Fibroblast of villous mesenchyme (primary cell): Measurements from ENCODE around the gene TRIM24. TPM values are rescaled to one million over a fixed set of nuclear protein-coding genes. Genes with fewer than 3 reads are reported as not detected.

Experiments used
- DNase-seq: peaks from one replicate; pipeline ENCODE4 v3.0.0-alpha.2; 2010; ENCODE audit warnings: low read depth
- H3K4me3 ChIP-seq: 2 replicates; pipeline ENCODE4 v1.5.1; 2011; ENCODE audit warnings: low read depth, mild to moderate bottlenecking, low read length
- CTCF ChIP-seq: IDR thresholded peaks from 2 replicates; pipeline ENCODE4 v1.5.1; 2012; ENCODE audit warnings: low read depth, mild to moderate bottlenecking, low read length; ENCODE audit not compliant: insufficient read depth
- total RNA-seq: library from RNA; depleted of rRNA; stranded (reverse); fragments of >200 nt; gene quantifications from 2 replicates; pipeline ENCODE4 v1.2.3, GENCODE V29; 2012

The TRIM24 gene
- total RNA-seq, 1 donor = 10.4 TPM

- H3K4me3 ChIP-seq = no peak overlapping the region
- TF ChIP-seq CTCF = no peak
- no peak for DNase-seq
These were observed 28.5 kb upstream of the TRIM24 start for GRCh38 chr7:138431517-138431916.

- no peak overlapping the region for H3K4me3 ChIP-seq
- DNase-seq = no peak
- no peak for TF ChIP-seq CTCF
These were observed 26.2 kb upstream of the TRIM24 start for GRCh38 chr7:138433583-138434443.

GRCh38 chr7:138434597-138435019, 25.5 kb upstream of the TRIM24 start:
- no peak for DNase-seq
- no peak overlapping the region for H3K4me3 ChIP-seq
- TF ChIP-seq CTCF = no peak

- no peak overlapping the region for H3K4me3 ChIP-seq
- no peak for TF ChIP-seq CTCF
- no peak for DNase-seq
These were observed 24.7 kb upstream of the TRIM24 start for GRCh38 chr7:138435231-138435919.

GRCh38 chr7:138436388-138436787, 23.7 kb upstream of the TRIM24 start:
- TF ChIP-seq CTCF = no peak
- no peak for DNase-seq
- no peak overlapping the region for H3K4me3 ChIP-seq

GRCh38 chr7:138440460-138440859, 19.6 kb upstream of the TRIM24 start:
- DNase-seq = no peak
- no peak for TF ChIP-seq CTCF

More at GRCh38 chr7:138440460-138440859, 19.6 kb upstream of the TRIM24 start:
- no peak overlapping the region for H3K4me3 ChIP-seq
